ENCODE results near the gene ADCY5.

The ADCY5 gene

GRCh38 chr3:123296261-123296660, 152.6 kb downstream of the ADCY5 start:
- no peak for DNase-seq

GRCh38 chr3:123295901-123296250, 153.0 kb downstream of the ADCY5 start:
- DNase-seq, result no peak

DNA sequence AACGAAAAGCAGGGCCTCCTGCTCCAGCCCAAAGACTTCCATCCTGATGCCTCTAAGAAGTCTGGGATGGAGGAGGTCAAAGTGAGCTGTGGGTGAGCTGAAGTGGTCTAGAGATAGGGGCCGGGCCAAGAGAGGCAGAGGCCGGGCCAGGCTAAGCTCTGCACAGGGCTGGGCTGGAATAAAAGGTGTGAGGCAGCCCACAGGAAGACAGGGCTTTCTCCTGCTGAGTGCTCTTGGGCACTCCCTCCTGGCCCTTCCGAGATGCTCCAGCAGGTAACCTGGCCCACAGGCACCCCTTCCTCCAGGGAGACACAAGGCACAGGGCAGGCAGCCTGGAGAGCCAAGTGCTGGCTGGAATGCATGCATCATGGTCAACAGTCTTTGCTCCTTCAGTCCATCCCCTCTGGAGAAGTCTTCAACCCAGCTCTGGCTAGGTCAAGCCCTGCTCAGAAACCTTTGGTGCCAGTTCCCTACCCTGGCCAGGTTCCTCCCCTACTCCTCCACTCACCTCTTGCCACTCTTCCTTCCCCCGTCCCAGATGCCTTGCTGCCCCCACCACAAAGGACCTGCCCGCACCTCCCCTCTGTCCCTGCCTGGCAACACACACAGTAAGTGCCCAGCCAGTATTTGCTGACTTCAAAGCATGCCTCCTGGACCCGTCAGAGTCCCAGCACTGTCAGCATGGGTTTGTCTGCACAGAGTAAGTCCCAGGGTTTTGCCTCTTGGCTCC, 153.6 kb downstream of the ADCY5 start:
- no peak for DNase-seq

GRCh38 chr3:123294296-123294938, 154.5 kb downstream of the ADCY5 start:
- DNase-seq, result no peak

GRCh38 chr3:123292321-123293310, 156.3 kb downstream of the ADCY5 start:
- DNase-seq, result no peak

GRCh38 chr3:123291404-123291803, 157.5 kb downstream of the ADCY5 start:
- DNase-seq, result no peak

DNA sequence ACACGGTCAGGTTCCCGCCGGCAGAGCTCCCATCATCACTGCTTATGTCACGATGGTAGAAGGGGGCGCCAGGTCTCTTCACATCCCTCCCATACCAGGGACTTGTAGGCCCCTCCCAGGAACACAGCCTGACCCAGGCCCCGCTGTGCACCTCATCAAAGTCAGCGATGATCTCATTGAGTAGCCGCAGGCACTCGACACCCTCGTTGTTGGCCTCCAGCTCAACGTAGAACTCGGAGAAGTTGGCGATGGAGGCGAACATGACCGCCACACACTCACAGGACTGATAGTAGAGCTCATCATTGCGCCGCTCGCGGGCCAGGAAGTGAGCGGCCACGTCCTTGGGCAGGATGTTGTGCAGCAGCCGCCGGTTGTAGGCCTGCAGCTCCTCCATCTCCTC, 157.9 kb downstream of the ADCY5 start:
- DNase-seq, result no peak

DNA sequence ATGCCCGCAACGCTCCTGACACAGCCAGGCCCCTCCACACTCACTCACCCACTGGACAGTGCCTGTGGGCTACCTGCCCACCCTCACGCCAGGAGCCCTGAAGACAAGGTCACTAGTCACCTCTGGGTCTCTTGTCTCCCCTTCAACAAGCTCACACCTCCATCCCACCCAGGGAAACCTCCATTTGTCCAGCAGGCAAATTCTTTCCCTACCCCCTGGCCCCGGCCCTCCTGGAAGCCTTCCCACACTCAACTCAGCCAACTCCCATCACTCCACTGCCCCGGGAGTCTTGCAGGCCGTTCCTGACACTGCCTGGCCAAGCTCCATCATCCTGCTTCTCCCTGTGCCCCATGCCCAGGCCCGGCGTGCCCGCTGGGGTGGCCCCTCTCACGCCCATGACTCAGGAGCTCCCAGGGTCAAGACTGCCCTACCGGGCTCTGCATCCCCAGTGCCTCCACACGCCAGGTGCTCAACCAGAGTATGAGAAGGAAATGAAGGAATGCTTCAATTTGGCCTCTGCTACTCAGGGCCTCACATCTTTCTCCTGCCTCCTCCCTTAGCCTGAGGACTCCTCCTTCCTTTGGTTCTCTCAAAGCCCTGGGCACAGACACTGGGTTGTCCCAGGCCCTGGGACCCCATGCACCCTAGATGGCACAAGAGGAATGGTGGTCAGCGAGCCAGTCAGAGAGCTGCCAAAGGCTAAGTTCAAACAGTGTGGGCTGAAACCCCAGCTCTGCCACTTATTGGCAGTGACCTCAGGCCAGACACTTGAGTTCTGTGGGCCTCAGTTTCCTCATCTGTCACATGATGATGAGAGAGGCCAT, 158.6 kb downstream of the ADCY5 start:
- no peak for DNase-seq

GRCh38 chr3:123289391-123290106, 159.3 kb downstream of the ADCY5 start:
- no peak for DNase-seq

DNA sequence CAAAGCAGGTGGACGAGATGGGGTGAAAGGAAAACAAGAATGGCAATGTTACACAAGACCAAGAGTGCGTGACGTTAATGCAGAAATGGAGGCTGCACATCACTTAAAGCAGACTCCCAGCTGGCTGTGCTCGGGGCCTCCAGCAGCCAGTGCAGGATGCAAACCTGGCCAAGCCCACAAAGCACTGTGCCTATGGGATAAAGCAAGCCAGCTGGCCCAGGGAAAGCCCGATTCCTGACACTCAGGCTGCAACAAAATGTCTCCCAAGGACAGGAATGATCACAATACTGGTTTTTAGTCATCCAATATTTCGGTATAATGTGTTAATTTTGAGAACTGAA, 161.0 kb downstream of the ADCY5 start:
- no peak for DNase-seq

DNA sequence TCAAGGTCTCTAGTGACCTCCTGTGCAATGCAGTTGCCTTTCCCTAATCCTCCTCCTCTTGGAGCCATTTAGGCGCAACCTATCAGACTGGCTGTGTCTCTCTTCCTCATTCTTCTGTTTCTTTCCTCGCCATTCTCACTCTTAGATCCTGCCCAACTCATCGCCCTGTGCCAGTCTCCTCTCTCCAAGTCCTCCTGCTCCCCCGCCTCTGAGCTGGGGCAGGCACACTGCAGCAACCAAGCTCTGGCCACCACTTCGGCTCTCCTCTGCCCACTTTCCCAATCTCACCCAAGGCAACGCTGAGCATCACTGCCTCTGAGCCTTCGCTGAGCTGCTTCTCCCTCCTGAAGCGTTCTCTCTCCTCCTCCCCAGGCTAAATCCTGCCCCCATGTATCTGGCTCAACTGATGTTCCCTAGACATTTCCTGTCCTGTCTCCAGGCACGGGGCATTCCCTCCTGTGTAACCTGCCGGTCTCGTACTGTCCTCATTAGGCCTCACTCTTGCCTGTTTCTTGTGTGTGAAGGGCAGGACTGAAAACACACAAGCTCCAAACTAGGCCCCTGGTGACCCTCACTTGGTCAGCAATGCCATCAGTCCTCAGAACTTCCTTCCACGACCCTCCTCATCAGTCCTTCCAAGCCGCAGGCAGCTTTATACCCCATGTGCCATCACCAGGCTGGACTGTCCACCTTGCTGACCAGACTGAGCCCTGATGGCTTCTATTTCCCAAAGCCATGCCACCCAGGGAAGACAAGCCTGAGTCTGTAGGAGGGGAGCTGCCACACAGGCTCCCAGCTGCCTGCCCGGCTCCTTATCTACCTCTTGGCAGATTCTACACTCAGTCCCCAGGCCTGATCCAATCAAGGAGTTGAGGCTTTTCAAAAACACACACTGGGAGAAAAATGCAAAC, 161.6 kb downstream of the ADCY5 start:
- no peak for DNase-seq

GRCh38 chr3:123286308-123287023, 162.4 kb downstream of the ADCY5 start:
- DNase-seq, result peak; percentile 17

DNA sequence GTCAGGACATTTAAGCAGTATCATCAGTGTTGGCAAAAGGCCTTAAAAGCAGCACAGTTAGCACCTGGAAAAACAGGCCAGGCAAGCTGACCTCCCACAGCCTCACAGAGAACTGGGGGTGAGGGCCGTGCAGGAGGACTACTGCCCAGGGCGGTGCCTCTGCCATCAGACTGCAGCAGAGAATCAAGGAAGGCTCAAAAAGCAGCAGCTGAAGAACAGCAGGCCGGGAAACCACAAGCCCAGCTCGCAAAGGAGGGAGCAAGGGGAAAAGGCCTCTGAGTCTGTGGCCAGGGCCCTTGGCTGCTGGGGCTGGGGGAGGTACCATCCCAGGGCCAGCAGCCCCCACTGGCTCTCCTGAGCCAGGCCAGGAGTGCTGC, 163.0 kb downstream of the ADCY5 start:
- no peak for DNase-seq

DNA sequence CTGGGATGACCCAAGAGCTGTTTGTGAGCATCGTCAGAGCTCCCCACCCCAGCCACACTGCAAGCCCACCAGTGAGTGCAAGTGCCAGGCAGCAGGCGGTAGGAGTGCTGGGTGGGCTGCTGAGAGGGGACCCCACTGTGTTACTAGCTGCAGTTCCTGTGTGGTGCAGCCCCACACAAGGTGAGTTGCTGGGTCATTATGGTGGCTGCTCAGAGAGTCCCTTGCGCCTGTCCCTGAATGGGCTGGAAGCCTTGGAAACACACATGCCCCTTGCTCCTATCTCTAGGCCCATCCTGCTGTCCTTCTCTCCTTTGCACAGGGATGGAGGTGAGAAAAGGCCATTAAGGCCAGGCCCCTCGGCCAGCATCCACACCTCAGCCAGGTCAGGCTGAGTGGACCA, 163.4 kb downstream of the ADCY5 start:
- DNase-seq, result no peak

- DNase-seq, result no peak
These were observed 163.8 kb downstream of the ADCY5 start for GRCh38 chr3:123285066-123285465.

DNA sequence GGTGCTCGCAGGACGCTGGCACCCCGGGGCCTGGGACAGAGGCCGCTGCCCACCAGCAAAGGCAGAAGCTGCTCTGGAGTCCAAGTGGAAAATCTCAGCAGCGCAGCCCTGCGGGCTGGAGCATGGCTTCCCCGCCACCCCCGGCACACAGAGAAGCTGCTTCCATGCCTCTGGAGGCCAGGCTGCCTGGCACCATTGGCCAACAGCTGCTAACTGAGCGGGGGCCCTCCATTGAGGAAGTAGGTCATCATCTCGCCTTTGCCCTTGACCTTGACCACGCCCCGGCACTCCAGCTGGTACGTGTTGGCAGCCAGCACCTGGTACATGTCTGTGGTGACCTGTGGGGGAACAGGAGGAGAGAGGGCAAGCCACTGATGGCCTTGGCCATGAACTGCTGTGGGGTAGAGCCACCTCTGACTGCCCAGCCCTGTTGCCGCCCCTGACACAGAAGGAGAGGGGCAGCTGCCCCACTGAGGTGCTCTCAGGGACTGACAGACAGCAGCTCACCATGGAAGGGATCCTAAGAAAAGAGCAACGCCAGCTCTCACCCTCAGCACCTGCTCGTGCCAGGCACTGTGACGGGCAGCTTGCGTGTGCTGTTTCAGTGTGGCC, 164.4 kb downstream of the ADCY5 start:
- no peak for DNase-seq

GRCh38 chr3:123283657-123284398, 165.1 kb downstream of the ADCY5 start:
- DNase-seq, result no peak

- DNase-seq, result no peak
These were observed 165.8 kb downstream of the ADCY5 start for GRCh38 chr3:123283074-123283473.

- no peak for DNase-seq
These were observed 166.4 kb downstream of the ADCY5 start for GRCh38 chr3:123282461-123282860.

Measured in NCI-H1694 (cell line).